Activated T-cell treated with anti-CD3 and anti-CD28 coated beads, Interleukin-2, amount 50 U/mL, for 24 hours (primary cell): Measurements from ENCODE around the gene HPS1.
A peak's percentile ranks its signal among the peaks of the same experiment; 100 is the strongest.

Source experiments
- DNase-seq: peaks from one replicate; pipeline ENCODE4 v3.0.0-alpha.2; 2020
- H3K27ac Mint-ChIP-seq: 2 replicates; pipeline ENCODE4 v1.8.0; 2020; ENCODE audit warnings: mild to moderate bottlenecking, mixed read lengths
- H3K27me3 Mint-ChIP-seq: 2 replicates; pipeline ENCODE4 v1.8.0; 2020; ENCODE audit warnings: mixed read lengths
- H3K36me3 Mint-ChIP-seq: 2 replicates; pipeline ENCODE4 v1.8.0; 2020; ENCODE audit warnings: low read depth, mixed read lengths
- H3K4me1 Mint-ChIP-seq: 2 replicates; pipeline ENCODE4 v1.8.0; 2020; ENCODE audit warnings: low read depth, mixed read lengths
- H3K4me3 Mint-ChIP-seq: 2 replicates; pipeline ENCODE4 v1.8.0; 2020; ENCODE audit warnings: mild to moderate bottlenecking, moderate library complexity, mixed read lengths
- H3K9me3 Mint-ChIP-seq: 2 replicates; pipeline ENCODE4 v1.8.0; 2020; ENCODE audit warnings: mixed read lengths

Gene HPS1

DNA sequence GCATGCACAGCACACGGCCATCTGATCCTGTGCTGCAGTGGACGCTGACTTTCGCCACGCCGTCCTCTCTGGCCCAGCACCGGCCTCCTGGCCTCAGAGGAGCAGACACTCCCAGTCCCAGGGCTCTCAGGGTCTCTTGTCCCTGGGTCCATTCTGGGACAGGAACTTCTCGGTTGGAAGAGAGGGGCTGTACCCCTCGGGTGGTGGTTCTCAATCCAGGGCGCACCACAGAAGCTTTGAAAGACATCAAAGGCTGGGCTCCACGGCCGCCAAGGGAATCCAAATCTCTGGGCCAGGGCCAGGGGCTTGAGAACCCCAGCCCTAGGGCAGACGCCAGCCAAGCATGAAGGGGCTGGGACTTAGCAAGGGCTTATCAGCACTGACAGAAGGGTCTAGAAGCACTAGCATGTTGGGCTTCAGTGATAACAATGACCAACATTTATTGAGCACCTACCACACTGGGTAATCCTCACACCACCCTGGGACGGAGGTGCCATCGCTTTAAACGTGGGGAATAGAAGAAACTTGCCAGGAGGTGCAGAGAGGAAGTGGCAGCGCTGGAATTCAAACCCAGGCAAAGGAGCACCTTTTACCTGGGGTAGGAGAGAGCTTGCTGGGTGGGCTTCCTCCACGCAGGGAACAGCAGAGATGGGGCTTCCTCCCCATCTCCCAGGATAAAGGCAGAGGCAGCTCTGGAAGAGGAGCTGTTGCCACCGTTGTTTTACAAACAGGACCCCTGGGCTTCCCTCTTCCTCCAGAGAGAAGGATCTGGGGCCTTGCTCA is 29.9 kb downstream of the HPS1 start:
- H3K36me3 Mint-ChIP-seq = peaks cover 55% of the 10 kb centered on the region
- peak overlapping the region; percentile 9 for H3K27ac Mint-ChIP-seq
- peaks cover 22% of the 10 kb centered on the region for H3K4me1 Mint-ChIP-seq
- no peaks in the 10 kb centered on the region for H3K9me3 Mint-ChIP-seq
- H3K27me3 Mint-ChIP-seq = no peaks in the 10 kb centered on the region
- no peak overlapping the region for H3K4me3 Mint-ChIP-seq
- DNase-seq = no peak

DNA sequence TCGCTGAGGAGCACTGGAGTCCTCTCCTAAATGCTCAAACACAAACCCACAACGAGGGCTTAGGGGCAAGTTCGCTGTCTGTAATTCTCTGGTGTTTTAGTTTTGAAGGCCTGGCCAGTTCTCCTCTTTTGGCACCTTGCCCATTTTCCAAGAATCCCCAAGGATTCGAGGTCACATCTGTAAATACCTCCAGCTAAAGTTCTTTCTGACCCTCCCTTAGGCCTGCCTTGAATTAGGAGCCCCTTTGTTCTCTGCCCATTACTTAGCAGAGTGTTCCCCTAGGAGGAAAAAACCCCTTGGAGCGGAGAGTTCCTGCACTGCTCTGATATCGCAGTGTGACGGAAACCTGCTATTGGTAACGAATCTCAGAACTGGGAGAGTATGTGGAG is 31.0 kb downstream of the HPS1 start:
- no peaks in the 10 kb centered on the region for H3K9me3 Mint-ChIP-seq
- H3K27ac Mint-ChIP-seq = peak overlapping the region; percentile 94
- H3K36me3 Mint-ChIP-seq = peaks cover 45% of the 10 kb centered on the region
- DNase-seq = no peak
- peaks cover 22% of the 10 kb centered on the region for H3K4me1 Mint-ChIP-seq
- no peaks in the 10 kb centered on the region for H3K27me3 Mint-ChIP-seq
- no peak overlapping the region for H3K4me3 Mint-ChIP-seq

DNA sequence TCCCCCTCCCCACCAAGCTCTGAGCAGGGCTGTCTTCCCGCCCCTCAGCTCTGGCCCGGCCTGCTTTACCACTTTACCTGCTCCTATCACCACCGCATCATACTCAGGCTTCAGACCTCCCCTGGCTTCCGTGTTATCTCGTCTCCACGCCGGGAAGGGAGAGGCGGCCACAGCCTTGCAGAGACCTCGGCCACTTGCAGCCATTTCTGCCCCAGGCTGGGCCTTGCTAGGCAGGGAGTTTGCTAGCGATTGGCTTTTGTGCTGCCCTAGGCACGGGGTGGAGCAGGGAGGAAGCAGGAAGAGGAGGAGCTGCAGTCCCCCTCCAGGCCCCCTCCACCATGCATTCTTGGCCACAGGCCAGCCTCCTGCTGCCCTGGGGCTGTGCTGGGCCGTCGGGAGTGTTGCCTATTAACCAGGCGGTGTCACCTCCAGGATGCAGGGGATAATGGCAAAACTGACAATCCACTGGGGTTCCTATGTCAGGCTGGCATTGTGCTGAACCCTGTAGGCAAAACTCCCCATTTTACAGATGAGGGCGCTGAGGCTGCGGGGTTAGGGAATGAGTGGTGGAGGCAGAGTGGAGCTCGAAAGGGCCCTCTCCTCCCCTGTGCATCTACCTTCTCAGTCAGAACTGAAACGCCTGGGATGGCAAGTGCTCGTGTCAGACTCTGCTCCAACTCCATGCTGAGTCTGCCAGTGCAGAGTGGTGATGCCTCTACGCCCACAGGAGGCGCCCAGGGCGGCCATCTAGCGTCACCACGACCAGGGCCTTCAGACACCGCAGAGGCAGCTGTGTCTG is 31.6 kb downstream of the HPS1 start, which contains the start of gene PYROXD2:
TSS of gene PYROXD2 (minus strand) at position 251 of the 799 bp plus-strand sequence. CDS start at position 204, 47 bp downstream.
- Mint-ChIP-seq H3K4me3 (peak within 1 kb of the TSS; percentile 74), H3K27ac (peak within 1 kb of the TSS; percentile 94), H3K27me3 (no peaks in the 10 kb centered on the region), H3K36me3 (peaks cover 43% of the 10 kb centered on the region), H3K9me3 (no peaks in the 10 kb centered on the region), H3K4me1 (peaks cover 22% of the 10 kb centered on the region)
- peak; percentile 61 for DNase-seq

DNA sequence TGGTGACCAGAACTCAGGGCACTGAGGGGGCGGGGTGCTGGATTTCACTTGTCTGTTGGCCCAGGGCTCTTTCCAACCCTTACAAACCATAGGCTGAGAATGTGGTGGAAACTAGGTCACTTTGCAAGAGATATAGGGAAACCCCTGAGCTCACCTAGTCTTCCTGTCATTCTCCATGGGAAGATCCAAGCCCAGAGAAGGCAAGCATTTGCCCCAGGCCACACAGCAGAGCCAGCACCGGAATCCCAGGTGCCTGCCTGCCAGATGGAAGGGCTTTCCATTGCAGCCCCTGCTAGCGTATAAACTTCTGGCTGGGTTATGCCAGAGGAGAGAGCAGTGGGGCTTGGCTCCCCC is 32.2 kb downstream of the HPS1 start:
- Mint-ChIP-seq H3K36me3 (peaks cover 38% of the 10 kb centered on the region), H3K27ac (peak overlapping the region; percentile 94), H3K27me3 (no peaks in the 10 kb centered on the region), H3K4me3 (peak overlapping the region; percentile 74), H3K9me3 (no peaks in the 10 kb centered on the region), H3K4me1 (peaks cover 22% of the 10 kb centered on the region)
- no peak for DNase-seq

DNA sequence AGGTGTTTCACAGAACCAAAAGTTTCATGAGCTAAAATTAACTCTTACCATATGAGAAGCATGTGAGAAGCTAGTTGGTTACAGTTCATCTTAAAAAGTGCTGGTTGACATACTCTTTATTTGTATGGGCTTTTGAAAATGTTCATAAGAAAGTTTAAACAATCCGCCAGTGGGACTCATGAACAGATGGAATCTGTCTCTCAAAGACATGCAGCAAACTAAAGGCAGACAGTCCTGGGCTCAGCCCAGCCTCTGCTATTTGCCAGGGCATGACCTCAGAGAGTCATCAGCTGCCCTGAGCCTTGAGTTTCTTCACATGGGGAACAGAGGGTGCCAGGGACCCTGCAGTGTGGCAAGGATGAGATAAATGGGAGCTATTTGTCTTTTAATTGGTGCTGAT is 35.0 kb downstream of the HPS1 start:
- Mint-ChIP-seq H3K27me3 (no peaks in the 10 kb centered on the region), H3K4me1 (peaks cover 22% of the 10 kb centered on the region), H3K36me3 (peaks cover 11% of the 10 kb centered on the region), H3K9me3 (no peaks in the 10 kb centered on the region), H3K27ac (no peak overlapping the region), H3K4me3 (no peak overlapping the region)
- no peak for DNase-seq

DNA sequence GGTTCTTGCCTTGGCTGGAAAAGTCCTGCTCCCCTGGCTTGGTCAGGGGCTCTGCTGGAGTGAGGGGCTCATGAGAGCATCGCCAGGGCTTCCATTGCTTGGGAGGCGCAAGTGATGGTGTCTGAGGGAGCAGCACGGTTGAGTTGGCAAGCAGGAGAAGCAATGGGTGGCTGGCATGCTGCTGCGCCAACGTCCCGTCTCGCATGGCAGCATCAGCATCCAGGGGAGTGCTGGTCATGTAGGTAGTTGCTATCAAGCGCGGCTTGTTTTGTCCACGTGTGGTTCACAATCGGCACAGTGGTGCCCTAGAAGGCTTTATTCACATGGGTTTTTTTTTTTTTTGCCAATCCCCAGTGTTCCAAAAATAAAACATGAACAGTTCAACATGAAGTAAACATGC is 35.6 kb downstream of the HPS1 start:
- no peaks in the 10 kb centered on the region for H3K27me3 Mint-ChIP-seq
- H3K27ac Mint-ChIP-seq = no peak overlapping the region
- no peaks in the 10 kb centered on the region for H3K9me3 Mint-ChIP-seq
- H3K4me3 Mint-ChIP-seq = no peak overlapping the region
- H3K4me1 Mint-ChIP-seq = peaks cover 22% of the 10 kb centered on the region
- peaks cover 5% of the 10 kb centered on the region for H3K36me3 Mint-ChIP-seq
- no peak for DNase-seq

DNA sequence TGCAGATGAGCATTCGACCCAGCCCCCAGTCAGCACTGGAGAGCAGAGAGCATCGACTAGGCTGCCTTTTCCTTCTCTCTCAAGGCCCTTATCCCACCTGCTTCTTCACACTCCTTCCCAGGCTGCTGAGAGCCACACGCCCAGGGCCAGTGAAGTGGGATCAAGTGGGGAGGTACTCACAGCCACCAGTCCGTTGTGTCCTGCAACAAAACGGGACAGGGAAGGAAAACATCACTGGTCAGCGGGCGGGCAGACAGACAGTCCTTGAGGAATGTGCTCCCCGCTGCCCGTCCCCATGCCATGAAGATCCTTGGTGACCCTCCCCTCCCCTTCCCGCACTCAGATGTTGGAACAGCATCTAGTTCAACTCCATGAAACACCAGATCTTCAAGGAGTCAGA is 36.0 kb downstream of the HPS1 start:
- Mint-ChIP-seq H3K4me3 (no peak overlapping the region), H3K4me1 (peaks cover 22% of the 10 kb centered on the region), H3K9me3 (no peaks in the 10 kb centered on the region), H3K27ac (no peak overlapping the region), H3K27me3 (no peaks in the 10 kb centered on the region), H3K36me3 (peaks cover 1% of the 10 kb centered on the region)
- DNase-seq = no peak

DNA sequence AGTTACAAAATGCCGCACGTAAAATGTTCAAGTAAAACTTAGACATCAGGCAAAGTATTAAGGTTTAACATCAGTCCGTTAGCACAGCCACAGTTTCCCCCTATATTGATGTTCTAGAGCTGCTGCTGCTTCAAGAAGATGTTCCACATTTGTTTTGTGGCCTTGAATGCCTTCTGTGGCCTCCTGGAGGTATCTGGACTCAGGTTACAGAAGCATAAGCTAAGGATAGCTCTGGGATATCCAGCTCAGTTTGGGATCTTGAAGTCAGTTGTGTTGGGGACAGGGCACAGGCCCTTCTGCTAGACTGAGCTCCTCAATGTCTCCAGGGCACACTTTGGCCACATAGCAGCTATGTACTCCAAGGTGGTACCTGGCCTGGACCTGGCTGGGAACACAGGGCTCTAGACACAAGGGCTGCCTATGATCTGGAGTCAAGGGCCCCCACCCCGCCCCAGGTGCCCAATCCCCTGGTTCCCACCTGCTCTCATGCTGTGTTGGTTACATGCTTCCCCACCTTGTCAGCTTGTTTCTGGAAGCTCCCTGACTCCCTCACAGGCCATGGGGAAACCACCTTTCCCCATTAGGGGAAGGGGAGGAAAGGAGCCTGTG is 36.5 kb downstream of the HPS1 start:
- Mint-ChIP-seq H3K27ac (no peak overlapping the region), H3K27me3 (no peaks in the 10 kb centered on the region), H3K4me3 (no peak overlapping the region), H3K4me1 (peaks cover 16% of the 10 kb centered on the region), H3K9me3 (no peaks in the 10 kb centered on the region), H3K36me3 (no peaks in the 10 kb centered on the region)
- no peak for DNase-seq

DNA sequence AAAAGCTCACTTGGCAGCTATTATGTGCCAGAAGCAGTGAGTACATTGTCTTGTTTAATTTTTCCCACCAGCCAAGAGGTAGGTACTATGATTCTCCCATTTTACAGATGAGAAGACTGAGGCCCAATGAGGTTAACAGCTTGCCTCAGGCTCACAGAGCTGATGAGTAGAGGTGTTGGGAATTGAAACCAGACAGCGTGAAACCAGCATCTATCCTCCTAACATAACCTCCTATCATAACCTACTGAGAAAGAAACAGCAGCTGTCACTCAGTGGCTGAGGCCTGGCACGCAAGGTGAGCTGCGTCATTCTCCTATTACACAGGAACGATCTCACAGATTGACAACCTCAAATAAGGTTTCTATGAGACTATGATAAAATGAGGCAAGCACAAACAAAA is 37.9 kb downstream of the HPS1 start:
- H3K9me3 Mint-ChIP-seq = no peaks in the 10 kb centered on the region
- no peak for DNase-seq
- H3K27ac Mint-ChIP-seq = no peak overlapping the region
- no peak overlapping the region for H3K4me3 Mint-ChIP-seq
- H3K4me1 Mint-ChIP-seq = peaks cover 14% of the 10 kb centered on the region
- H3K27me3 Mint-ChIP-seq = no peaks in the 10 kb centered on the region
- H3K36me3 Mint-ChIP-seq = no peaks in the 10 kb centered on the region

DNA sequence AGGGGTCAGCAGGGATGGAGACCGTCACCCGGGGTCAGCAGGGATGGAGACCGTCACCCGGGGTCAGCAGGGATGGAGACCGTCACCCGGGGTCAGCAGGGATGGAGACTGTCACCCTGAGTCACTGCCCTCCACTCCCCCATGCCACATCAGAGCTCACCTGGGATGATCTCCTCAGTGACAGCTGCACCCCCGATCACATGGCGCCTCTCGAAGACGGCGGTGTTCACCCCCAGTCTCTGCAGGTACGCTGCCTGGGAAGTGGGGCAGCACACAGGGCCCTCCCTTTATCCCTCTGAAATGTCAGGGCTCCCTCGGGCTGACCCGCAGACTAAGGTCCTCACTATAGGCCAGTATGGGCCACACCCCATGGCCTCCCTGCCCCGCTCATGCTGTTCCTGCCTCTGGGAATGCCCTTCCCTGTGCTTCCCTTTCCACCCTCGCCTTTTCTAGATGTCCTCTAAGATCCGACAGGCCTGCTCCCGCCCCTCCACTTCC is 38.9 kb downstream of the HPS1 start:
- Mint-ChIP-seq H3K36me3 (peaks cover 8% of the 10 kb centered on the region), H3K4me1 (peaks cover 14% of the 10 kb centered on the region), H3K27me3 (no peaks in the 10 kb centered on the region), H3K9me3 (no peaks in the 10 kb centered on the region), H3K4me3 (no peak overlapping the region), H3K27ac (no peak overlapping the region)
- DNase-seq = no peak

DNA sequence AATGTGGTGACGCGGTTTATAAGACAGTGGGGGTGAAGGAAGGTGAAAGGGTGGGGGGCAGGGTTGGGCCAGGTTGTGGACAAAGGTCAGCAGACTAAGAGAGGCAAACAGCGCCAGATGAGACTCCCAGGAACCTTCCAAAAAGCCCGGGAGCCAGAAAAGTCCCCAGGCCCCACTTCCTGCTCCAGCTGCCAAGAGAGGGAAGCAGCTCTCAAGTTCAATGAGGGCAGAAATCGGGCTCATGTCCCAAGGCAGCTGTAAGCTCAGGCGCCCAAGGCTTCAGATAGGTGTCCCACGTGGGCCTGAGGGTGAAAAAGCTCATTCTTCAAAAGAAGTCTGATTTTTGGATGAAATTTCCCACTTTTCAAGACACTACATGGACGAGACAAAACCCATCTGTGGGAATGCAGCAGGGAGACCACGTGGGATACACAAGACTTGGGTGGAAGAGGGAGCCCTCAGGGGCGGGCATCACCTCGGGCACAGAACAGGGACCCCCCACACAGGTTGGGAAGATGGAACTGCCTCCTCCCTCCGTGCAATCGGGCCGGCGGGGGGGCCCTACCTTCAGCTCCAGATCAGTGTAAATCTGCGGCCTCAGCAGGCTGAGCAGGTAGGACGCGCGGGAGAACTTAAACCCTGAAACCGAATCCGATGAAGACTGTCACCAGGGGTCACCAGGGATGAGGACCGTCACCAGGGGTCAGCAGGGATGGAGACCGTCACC is 39.6 kb downstream of the HPS1 start:
- Mint-ChIP-seq H3K36me3 (peaks cover 11% of the 10 kb centered on the region), H3K27ac (no peak overlapping the region), H3K4me3 (no peak overlapping the region), H3K27me3 (no peaks in the 10 kb centered on the region), H3K9me3 (no peaks in the 10 kb centered on the region), H3K4me1 (peaks cover 14% of the 10 kb centered on the region)
- DNase-seq = no peak

DNA sequence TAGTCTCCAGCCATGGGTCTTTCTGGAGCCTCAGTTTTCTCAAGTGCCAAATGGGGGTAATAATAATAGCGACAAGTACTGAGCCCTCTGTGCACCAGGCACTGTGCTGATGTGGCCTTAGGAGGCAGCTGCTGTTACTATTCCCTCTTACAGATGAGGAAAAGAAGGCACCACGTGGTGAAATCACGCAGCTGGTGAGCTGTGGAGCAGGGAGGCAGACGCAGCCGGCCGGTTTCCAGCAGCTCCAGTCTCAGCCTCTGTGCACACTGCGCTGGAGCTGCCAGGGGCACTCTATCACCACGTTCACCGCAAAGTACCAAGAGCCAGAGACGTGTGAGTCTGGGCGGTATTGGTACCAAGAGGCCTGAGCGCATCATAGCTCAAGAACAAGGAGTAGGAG is 41.3 kb downstream of the HPS1 start:
- no peak for DNase-seq
- no peaks in the 10 kb centered on the region for H3K27me3 Mint-ChIP-seq
- peaks cover 14% of the 10 kb centered on the region for H3K4me1 Mint-ChIP-seq
- no peak overlapping the region for H3K4me3 Mint-ChIP-seq
- no peak overlapping the region for H3K27ac Mint-ChIP-seq
- peaks cover 11% of the 10 kb centered on the region for H3K36me3 Mint-ChIP-seq
- H3K9me3 Mint-ChIP-seq = no peaks in the 10 kb centered on the region

DNA sequence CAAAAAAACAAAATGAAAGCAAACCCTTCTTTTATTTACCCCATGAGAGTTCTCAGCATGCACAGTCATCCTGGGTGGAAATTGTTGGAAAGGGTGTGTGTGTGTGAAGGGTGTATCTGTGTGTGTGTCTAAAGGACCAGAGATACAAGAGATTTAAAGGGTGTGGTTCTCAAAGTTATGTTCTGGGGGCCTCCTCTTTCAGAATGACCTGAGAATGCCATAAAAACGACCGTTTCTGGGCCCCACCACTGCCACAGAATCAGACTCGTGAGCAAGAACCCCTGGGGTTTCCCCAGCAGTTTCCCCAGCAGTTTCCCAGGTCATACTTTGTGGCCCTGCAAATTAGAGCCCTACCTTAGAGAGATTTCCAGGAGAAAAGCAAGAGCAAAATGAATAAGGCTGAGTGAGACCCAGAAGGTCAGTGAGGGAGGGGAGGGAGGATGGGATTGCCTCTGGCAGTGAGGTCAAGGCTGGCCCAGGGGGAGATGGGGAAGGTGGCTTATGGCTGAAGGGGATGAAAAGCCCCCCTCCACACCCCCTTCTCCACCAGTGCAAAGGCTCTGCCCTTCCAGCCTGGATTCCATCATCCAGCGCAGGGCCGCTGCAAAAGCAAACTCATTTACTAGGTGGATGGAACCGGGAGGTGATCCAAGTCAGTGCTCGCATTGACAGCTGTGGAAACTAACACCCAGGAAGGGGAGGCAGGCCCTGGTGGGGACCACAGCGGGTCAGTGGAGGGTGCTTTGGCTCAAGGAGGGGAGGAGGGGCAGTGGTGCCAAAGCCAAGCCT is 42.0 kb downstream of the HPS1 start:
- no peak for DNase-seq
- Mint-ChIP-seq H3K36me3 (peaks cover 11% of the 10 kb centered on the region), H3K4me1 (peaks cover 14% of the 10 kb centered on the region), H3K9me3 (no peaks in the 10 kb centered on the region), H3K4me3 (no peak overlapping the region), H3K27me3 (no peaks in the 10 kb centered on the region), H3K27ac (peak overlapping the region; percentile 76)
